HG02884 (cell line): Measurements from ENCODE around the gene SHB.

Experiments used
- ATAC-seq: cut with Tn5 transposase; IDR thresholded peaks from one replicate; pipeline ENCODE4 v1.9.1; 2021; ENCODE audit warnings: mild to moderate bottlenecking, moderate library complexity; ENCODE audit not compliant: unreplicated experiment

Gene SHB

GRCh38 chr9:37870799-37871176 is 198.2 kb downstream of the SHB start:
- no peak for ATAC-seq

DNA sequence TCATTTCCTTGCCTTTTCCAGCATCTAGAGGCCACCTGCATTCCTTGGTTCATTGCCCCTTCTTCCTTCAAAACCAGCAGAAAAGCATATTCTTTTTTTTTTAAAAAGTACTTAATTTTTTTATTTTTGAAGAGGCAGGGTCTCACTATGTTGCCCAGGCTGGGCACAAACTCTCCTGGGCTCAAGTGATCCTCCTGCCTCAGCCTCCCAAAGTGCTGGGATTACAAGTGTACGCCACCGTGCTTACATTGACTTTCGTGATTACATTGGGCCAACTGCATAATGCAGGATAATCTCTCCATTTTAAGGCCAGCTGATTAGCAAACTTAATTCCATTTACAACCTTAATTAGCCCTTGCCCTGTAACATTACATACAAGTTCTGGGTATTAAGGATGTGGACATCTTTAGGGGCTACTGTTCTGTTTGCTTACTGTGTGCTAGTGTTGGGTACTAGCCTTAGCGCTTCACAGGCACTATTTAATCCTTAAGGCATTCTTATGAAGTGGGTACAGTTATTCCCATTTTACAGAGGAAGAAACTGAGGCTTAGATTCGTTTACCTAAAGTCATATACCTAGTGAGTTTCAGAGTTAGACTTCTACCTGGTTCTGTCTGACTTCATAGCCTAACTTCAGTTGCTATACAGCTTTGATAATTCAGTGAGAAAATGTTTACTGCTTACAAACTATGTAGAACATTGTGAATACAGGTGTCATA is 198.8 kb downstream of the SHB start:
- ATAC-seq = no peak
